ENCODE measurements around the gene SLC35F4.

- TF ChIP-seq POLR2AphosphoS5 (IDR thresholded peaks at IDR 0.05) = no peak
- no peak for TF ChIP-seq CTCF (IDR thresholded peaks at IDR 0.05; ENCODE audit: poor library complexity, severe bottlenecking)
- no peak for TF ChIP-seq EP300 (conservative IDR thresholded peaks at IDR 0.05; ENCODE audit: poor library complexity, severe bottlenecking)
- TF ChIP-seq EZH2 (IDR thresholded peaks at IDR 0.05; ENCODE audit: borderline replicate concordance, insufficient read depth, low read length, poor library complexity, severe bottlenecking) = no peak
These were observed 156.0 kb downstream of the SLC35F4 start for GRCh38 chr14:57709909-57710308.

Measured in neural cell (in vitro differentiated cells).